HepG2 (cell line): Measurements from ENCODE around the gene INO80B. TPM values are rescaled to one million over a fixed set of nuclear protein-coding genes. Genes with fewer than 3 reads are reported as not detected.

ENCODE experiments used
- ASH2L ChIP-seq: fragments of 300-600, 200-600 bp; sonication (generic); IDR thresholded peaks from 2 replicates; pipeline ENCODE4 v1.7.0; 2017; ENCODE audit warnings: low read depth, mild to moderate bottlenecking, moderate library complexity, mixed read lengths, low read length; ENCODE audit not compliant: insufficient read length
- ATF7-NPFF ChIP-seq: sonication (generic); formaldehyde crosslinking; IDR thresholded peaks from 2 replicates; pipeline ENCODE4 v1.8.1; 2023; ENCODE audit warnings: mild to moderate bottlenecking, low read depth, missing genetic modification reagents, moderate library complexity
- BORCS8-MEF2B ChIP-seq: sonication (generic); formaldehyde crosslinking; IDR thresholded peaks from 2 replicates; pipeline ENCODE4 v1.8.0; 2022; ENCODE audit warnings: mild to moderate bottlenecking, missing genetic modification reagents
- DRAP1 ChIP-seq: IDR thresholded peaks from 2 replicates; pipeline ENCODE4 v1.6.1; 2016; ENCODE audit warnings: missing genetic modification reagents, missing compliant biosample characterization
- IRF2 ChIP-seq: IDR thresholded peaks from 2 replicates; pipeline ENCODE4 v1.6.1; 2018; ENCODE audit warnings: missing genetic modification reagents, missing compliant biosample characterization
- KDM2A ChIP-seq: sonication (generic); formaldehyde crosslinking; IDR thresholded peaks from 2 replicates; pipeline ENCODE4 v1.4.0; 2020; ENCODE audit warnings: low read depth, missing genetic modification reagents, borderline replicate concordance
- POLR2G ChIP-seq: fragments of 200-400 bp; formaldehyde crosslinking; IDR thresholded peaks from 2 replicates; pipeline ENCODE4 v1.6.1; 2018; ENCODE audit warnings: mild to moderate bottlenecking, low read depth, low read length, moderate library complexity
- RAD21 ChIP-seq: fragments of 450-650 bp; formaldehyde crosslinking; IDR thresholded peaks from 2 replicates; pipeline ENCODE4 v1.5.0; 2020; ENCODE audit warnings: mild to moderate bottlenecking
- RARA ChIP-seq: IDR thresholded peaks from 2 replicates; pipeline ENCODE4 v1.6.1; 2016; ENCODE audit warnings: missing genetic modification reagents, missing compliant biosample characterization
- RFX5 ChIP-seq: IDR thresholded peaks from 2 replicates; pipeline ENCODE4 v1.6.1; 2011; ENCODE audit warnings: low read depth, low read length, improper control_type of control experiment
- RFXAP ChIP-seq: sonication (generic); formaldehyde crosslinking; IDR thresholded peaks from 2 replicates; pipeline ENCODE4 v1.4.0; 2020; ENCODE audit warnings: missing genetic modification reagents, borderline replicate concordance
- RXRB ChIP-seq: IDR thresholded peaks from 2 replicates; pipeline ENCODE4 v1.6.1; 2016; ENCODE audit warnings: borderline replicate concordance, missing genetic modification reagents, missing compliant biosample characterization
- SAP130 ChIP-seq: IDR thresholded peaks from 2 replicates; pipeline ENCODE4 v1.6.1; 2016; ENCODE audit warnings: low read depth
- TARDBP ChIP-seq: sonication (generic); formaldehyde crosslinking; IDR thresholded peaks from 2 replicates; pipeline ENCODE4 v1.8.0; 2022; ENCODE audit warnings: mild to moderate bottlenecking, missing genetic modification reagents
- TBX2 ChIP-seq: sonication (generic); formaldehyde crosslinking; IDR thresholded peaks from 2 replicates; pipeline ENCODE4 v1.5.0; 2020; ENCODE audit warnings: missing genetic modification reagents, mild to moderate bottlenecking, borderline replicate concordance
- ZFX ChIP-seq: sonication (generic); formaldehyde crosslinking; IDR thresholded peaks from 2 replicates; pipeline ENCODE4 v1.4.0; 2020; ENCODE audit warnings: mild to moderate bottlenecking, low read depth, missing genetic modification reagents, moderate library complexity
- ZNF281 ChIP-seq: sonication (generic); formaldehyde crosslinking; IDR thresholded peaks from 2 replicates; pipeline ENCODE4 v1.4.0; 2020; ENCODE audit warnings: missing genetic modification reagents, borderline replicate concordance
- ZNF326 ChIP-seq: sonication (generic); formaldehyde crosslinking; IDR thresholded peaks from 2 replicates; pipeline ENCODE4 v1.4.0; 2020; ENCODE audit warnings: missing genetic modification reagents, borderline replicate concordance
- ZNF343 ChIP-seq: sonication (generic); formaldehyde crosslinking; IDR thresholded peaks from 2 replicates; pipeline ENCODE4 v1.4.0; 2020; ENCODE audit warnings: mild to moderate bottlenecking, missing genetic modification reagents
- ZNF660 ChIP-seq: sonication (generic); formaldehyde crosslinking; IDR thresholded peaks from 2 replicates; pipeline ENCODE4 v1.5.1; 2020; ENCODE audit warnings: mild to moderate bottlenecking, low read depth, missing genetic modification reagents, borderline replicate concordance
- polyA plus RNA-seq, 8 experiments: library from polyadenylated mRNA; depleted of rRNA in 3 of 8; stranded (reverse) in 7 of 8; unstranded in 1 of 8; fragments of >200 nt; fragmentation: Illumina TruSeq in 4 of 8; extraction: Trizol in 4 of 8; gene quantifications; 2 replicates each; pipeline versions ENCODE4 v1.2.1 to v1.2.3, GENCODE V29; 2011 to 2016; ENCODE audit warnings: low read depth in 4 of 8, missing spikeins in 1 of 8, mixed read lengths in 1 of 8; ENCODE audit not compliant: insufficient read depth in 1 of 8
- total RNA-seq, 5 experiments: library from RNA; depleted of rRNA; stranded (reverse); fragments of >200 nt; fragmentation: Illumina TruSeq; extraction: Trizol; gene quantifications; 2 replicates each; pipeline ENCODE4 v1.2.3, GENCODE V29; 2016; ENCODE audit warnings: low read depth in 1 of 5
- TF ChIP-seq, protein P1 (sequence below): IDR thresholded peaks from 2 replicates; pipeline ENCODE4 v1.6.1; 2016; ENCODE audit warnings: missing compliant biosample characterization, missing genetic modification reagents, borderline replicate concordance
- TF ChIP-seq, protein P2 (sequence below): fragments of 450-650 bp; IDR thresholded peaks from 2 replicates; pipeline ENCODE4 v1.6.1; 2017; ENCODE audit warnings: mild to moderate bottlenecking

The INO80B gene
- total and polyA plus RNA-seq, 2 of the 13 experiments (the other 11 are each of a cell fraction or from before 2014, with no cell fraction given): 6.2 to 14.5 TPM

DNA sequence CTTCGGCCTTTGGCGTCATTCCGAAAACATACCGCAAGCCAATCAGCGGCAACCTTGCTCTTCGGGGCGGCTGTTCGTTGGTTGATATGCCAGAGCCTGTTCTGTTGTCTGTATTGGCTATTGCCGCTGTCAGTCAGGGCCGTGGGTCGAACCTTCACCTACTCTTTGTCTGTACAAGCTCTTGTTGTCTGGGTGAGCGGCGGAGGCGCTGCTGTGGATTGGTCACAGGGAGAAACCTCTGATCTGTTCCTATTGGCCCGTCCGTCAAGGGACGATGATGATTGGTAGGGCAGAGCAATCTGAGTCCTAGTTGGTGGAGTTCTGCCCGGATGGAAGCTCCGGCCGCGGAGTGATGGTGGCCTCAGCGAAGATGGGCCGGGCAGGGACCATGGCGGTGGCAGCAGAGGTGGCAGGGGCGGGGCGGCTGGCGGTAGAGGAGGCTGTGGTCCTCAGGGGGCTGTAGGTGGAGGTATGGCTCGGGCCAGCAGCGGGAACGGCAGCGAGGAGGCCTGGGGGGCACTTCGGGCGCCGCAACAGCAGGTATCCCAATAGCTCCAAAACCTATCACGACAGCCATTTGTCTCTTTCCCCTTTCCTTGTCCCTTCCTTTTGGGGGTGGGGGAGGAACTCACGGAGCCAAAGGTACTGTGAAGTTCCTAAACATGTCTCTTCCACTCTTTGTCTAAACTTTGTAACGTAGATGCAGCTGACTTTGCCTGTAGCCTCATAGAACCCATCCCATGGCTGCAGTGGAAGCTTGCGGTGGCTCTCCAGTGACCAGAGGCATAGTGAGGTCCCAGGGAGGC is 3.4 kb downstream of the INO80B start, which contains the start of gene WBP1 (continued):
- TF ChIP-seq TBX2 (CRISPR knock-in tag): peak; percentile 62
- peak; percentile 42; the same call in 1 of the 2 replicates for TF ChIP-seq RXRB
- peak; percentile 47; the same call in 1 of the 2 replicates for TF ChIP-seq ATF7-NPFF (CRISPR knock-in tag)
- TF ChIP-seq RAD21: 0 out of 2 replicates have a peak, but pooled peaks have one; percentile 26
- 0 out of 2 replicates have a peak, but pooled peaks have one; percentile 10 for TF ChIP-seq RARA (CRISPR knock-in tag)
- peak; percentile 4 for TF ChIP-seq ASH2L
- TF ChIP-seq ZNF326 (CRISPR knock-in tag): no peak
- peak; percentile 14; the same call in 1 of the 2 replicates for TF ChIP-seq IRF2 (CRISPR knock-in tag)
- TF ChIP-seq ZFX: peak; percentile 7; the same call in 1 of the 2 replicates
- TF ChIP-seq, protein P1, sequence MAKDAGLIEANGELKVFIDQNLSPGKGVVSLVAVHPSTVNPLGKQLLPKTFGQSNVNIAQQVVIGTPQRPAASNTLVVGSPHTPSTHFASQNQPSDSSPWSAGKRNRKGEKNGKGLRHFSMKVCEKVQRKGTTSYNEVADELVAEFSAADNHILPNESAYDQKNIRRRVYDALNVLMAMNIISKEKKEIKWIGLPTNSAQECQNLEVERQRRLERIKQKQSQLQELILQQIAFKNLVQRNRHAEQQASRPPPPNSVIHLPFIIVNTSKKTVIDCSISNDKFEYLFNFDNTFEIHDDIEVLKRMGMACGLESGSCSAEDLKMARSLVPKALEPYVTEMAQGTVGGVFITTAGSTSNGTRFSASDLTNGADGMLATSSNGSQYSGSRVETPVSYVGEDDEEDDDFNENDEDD (CRISPR knock-in tag): peak; percentile 10; the same call in 1 of the 2 replicates
- TF ChIP-seq RFXAP (CRISPR knock-in tag): peak; percentile 99
- 0 out of 2 replicates have a peak, but pooled peaks have one; percentile 12 for TF ChIP-seq ZNF343 (CRISPR knock-in tag)
- TF ChIP-seq TARDBP (CRISPR knock-in tag): 0 out of 2 replicates have a peak, but pooled peaks have one; percentile 12
- TF ChIP-seq ZNF660 (CRISPR knock-in tag): no peak
- TF ChIP-seq RFX5: peak; percentile 91
- TF ChIP-seq, protein P2, sequence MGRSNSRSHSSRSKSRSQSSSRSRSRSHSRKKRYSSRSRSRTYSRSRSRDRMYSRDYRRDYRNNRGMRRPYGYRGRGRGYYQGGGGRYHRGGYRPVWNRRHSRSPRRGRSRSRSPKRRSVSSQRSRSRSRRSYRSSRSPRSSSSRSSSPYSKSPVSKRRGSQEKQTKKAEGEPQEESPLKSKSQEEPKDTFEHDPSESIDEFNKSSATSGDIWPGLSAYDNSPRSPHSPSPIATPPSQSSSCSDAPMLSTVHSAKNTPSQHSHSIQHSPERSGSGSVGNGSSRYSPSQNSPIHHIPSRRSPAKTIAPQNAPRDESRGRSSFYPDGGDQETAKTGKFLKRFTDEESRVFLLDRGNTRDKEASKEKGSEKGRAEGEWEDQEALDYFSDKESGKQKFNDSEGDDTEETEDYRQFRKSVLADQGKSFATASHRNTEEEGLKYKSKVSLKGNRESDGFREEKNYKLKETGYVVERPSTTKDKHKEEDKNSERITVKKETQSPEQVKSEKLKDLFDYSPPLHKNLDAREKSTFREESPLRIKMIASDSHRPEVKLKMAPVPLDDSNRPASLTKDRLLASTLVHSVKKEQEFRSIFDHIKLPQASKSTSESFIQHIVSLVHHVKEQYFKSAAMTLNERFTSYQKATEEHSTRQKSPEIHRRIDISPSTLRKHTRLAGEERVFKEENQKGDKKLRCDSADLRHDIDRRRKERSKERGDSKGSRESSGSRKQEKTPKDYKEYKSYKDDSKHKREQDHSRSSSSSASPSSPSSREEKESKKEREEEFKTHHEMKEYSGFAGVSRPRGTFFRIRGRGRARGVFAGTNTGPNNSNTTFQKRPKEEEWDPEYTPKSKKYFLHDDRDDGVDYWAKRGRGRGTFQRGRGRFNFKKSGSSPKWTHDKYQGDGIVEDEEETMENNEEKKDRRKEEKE: no peak
- peak; percentile 96 for TF ChIP-seq KDM2A (CRISPR knock-in tag)
- peak; percentile 71 for TF ChIP-seq SAP130 (CRISPR knock-in tag)
- TF ChIP-seq ZNF281 (CRISPR knock-in tag): peak; percentile 24; the same call in 1 of the 2 replicates
- TF ChIP-seq DRAP1 (CRISPR knock-in tag): peak; percentile 92
- TF ChIP-seq BORCS8-MEF2B (CRISPR knock-in tag): peak; percentile 44; the same call in 1 of the 2 replicates
- peak; percentile 76 for TF ChIP-seq POLR2G
